HL-60/S4 treated with phorbol 12-myristate 13-acetate at 8.2 ng/mL for 4 days and 3 days (cell line): ENCODE results near the gene MGME1.

ENCODE experiments used
- in situ Hi-C: fragments of 300-500 bp; cut with MboI; formaldehyde crosslinking; loops from 2 replicates; pipeline ENCODE4 v1.15.0; 2022; ENCODE audit warnings: low sequenced_read_pairs

MGME1 gene

GRCh38 chr20:17992224-17992637 is 23.4 kb downstream of the MGME1 start:
- in situ Hi-C loops: no loop called here

- in situ Hi-C loops: no loop called here
These were observed 24.2 kb downstream of the MGME1 start for GRCh38 chr20:17992847-17993513.

- in situ Hi-C loops: no loop called here
These were observed 24.7 kb downstream of the MGME1 start for GRCh38 chr20:17993546-17993945.

GRCh38 chr20:17995967-17996819 is 27.4 kb downstream of the MGME1 start:
- in situ Hi-C loops: no loop called here

- in situ Hi-C loops: no loop called here
These were observed 29.6 kb downstream of the MGME1 start for GRCh38 chr20:17998446-17998845.

- in situ Hi-C loops: no loop called here
These were observed 30.7 kb downstream of the MGME1 start for GRCh38 chr20:17999566-17999965.

GRCh38 chr20:18001131-18001921 is 32.5 kb downstream of the MGME1 start:
- in situ Hi-C loops: no loop called here

GRCh38 chr20:18003897-18004296 is 35.1 kb downstream of the MGME1 start:
- in situ Hi-C loops: no loop called here

- in situ Hi-C loops: no loop called here
These were observed 35.7 kb downstream of the MGME1 start for GRCh38 chr20:18004384-18005031.

- in situ Hi-C loops: no loop called here
These were observed 36.6 kb downstream of the MGME1 start for GRCh38 chr20:18005170-18005989.

GRCh38 chr20:18005990-18006364 is 37.2 kb downstream of the MGME1 start:
- in situ Hi-C loops: no loop called here

- in situ Hi-C loops: no loop called here
These were observed 37.9 kb downstream of the MGME1 start for GRCh38 chr20:18006684-18007083.

GRCh38 chr20:18007534-18008292 is 38.9 kb downstream of the MGME1 start:
- in situ Hi-C loops: no loop called here

GRCh38 chr20:18009116-18009515 is 40.3 kb downstream of the MGME1 start:
- in situ Hi-C loops: no loop called here

GRCh38 chr20:18011482-18011881 is 42.7 kb downstream of the MGME1 start:
- in situ Hi-C loops: no loop called here

- in situ Hi-C loops: no loop called here
These were observed 43.3 kb downstream of the MGME1 start for GRCh38 chr20:18011951-18012645.

- in situ Hi-C loops: no loop called here
These were observed 44.1 kb downstream of the MGME1 start for GRCh38 chr20:18012901-18013300.

- in situ Hi-C loops: no loop called here
These were observed 45.6 kb downstream of the MGME1 start for GRCh38 chr20:18014411-18014810.

GRCh38 chr20:18016772-18017171 is 48.0 kb downstream of the MGME1 start:
- in situ Hi-C loops: no loop called here
